Mesenchymal stem cell (in vitro differentiated cells and primary cell): ENCODE measurements around the gene ARMC9.

Experiments used
- DNase-seq: peaks from one replicate; pipeline ENCODE4 v3.0.0-alpha.2; 2013
- H2AFZ ChIP-seq: one replicate; pipeline ENCODE4 v1.6.1; 2013; ENCODE audit warnings: low read depth, mild to moderate bottlenecking, control low read depth, inconsistent platforms, low read length, moderate library complexity
- H2AK5ac ChIP-seq: 2 replicates; pipeline ENCODE4 v1.6.1; 2013; ENCODE audit warnings: low read length, moderate library complexity, mild to moderate bottlenecking, inconsistent platforms; ENCODE audit not compliant: severe bottlenecking
- H2BK120ac ChIP-seq: one replicate; pipeline ENCODE4 v1.6.1; 2013; ENCODE audit warnings: low read depth, mild to moderate bottlenecking, inconsistent platforms, low read length, moderate library complexity
- H2BK12ac ChIP-seq, 2 experiments: one replicate each; pipeline ENCODE4 v1.6.1; 2013; ENCODE audit warnings: inconsistent platforms in 2 of 2, low read length in 2 of 2, mild to moderate bottlenecking in 2 of 2, moderate library complexity in 2 of 2, control low read depth in 1 of 2
- H2BK15ac ChIP-seq: one replicate; pipeline ENCODE4 v1.6.1; 2013; ENCODE audit warnings: mild to moderate bottlenecking, low read depth, inconsistent platforms; ENCODE audit not compliant: poor library complexity, severe bottlenecking
- H2BK5ac ChIP-seq: 2 replicates; pipeline ENCODE4 v1.6.1; 2013; ENCODE audit warnings: low read depth, mild to moderate bottlenecking, low read length, control low read depth, inconsistent platforms; ENCODE audit not compliant: poor library complexity, severe bottlenecking
- H3K14ac ChIP-seq, 2 experiments: one replicate each; pipeline ENCODE4 v1.6.1; 2013; ENCODE audit warnings: inconsistent platforms in 2 of 2, low read length in 2 of 2, control low read depth in 1 of 2, mild to moderate bottlenecking in 1 of 2, moderate library complexity in 1 of 2
- H3K18ac ChIP-seq, 2 experiments: one replicate each; pipeline ENCODE4 v1.6.1; 2013; ENCODE audit warnings: inconsistent platforms in 2 of 2, low read length in 2 of 2, control low read depth in 1 of 2, low read depth in 1 of 2, mild to moderate bottlenecking in 1 of 2
- H3K23ac ChIP-seq, 2 experiments: one replicate each; pipeline ENCODE4 v1.6.1; 2013; ENCODE audit warnings: inconsistent platforms in 2 of 2, low read length in 2 of 2, mild to moderate bottlenecking in 2 of 2, moderate library complexity in 2 of 2, control low read depth in 1 of 2
- H3K27ac ChIP-seq: 2 replicates; pipeline ENCODE4 v1.5.1; 2013; ENCODE audit warnings: mild to moderate bottlenecking, moderate library complexity, low read length, control low read depth, inconsistent platforms; ENCODE audit not compliant: poor library complexity, severe bottlenecking
- H3K27me3 ChIP-seq, 2 experiments: 2 replicates each; pipeline versions ENCODE4 v1.6.1 to v1.7.0; 2013; ENCODE audit warnings: low read length in 2 of 2, mild to moderate bottlenecking in 2 of 2, moderate library complexity in 2 of 2, control low read depth in 1 of 2, inconsistent platforms in 1 of 2; ENCODE audit not compliant: control insufficient read depth in 1 of 2, insufficient read depth in 1 of 2
- H3K36me3 ChIP-seq, 2 experiments: 2 replicates each; pipeline versions ENCODE4 v1.6.1 to v1.7.0; 2013; ENCODE audit warnings: low read length in 2 of 2, control low read depth in 1 of 2, inconsistent platforms in 1 of 2, low read depth in 1 of 2, mild to moderate bottlenecking in 1 of 2; ENCODE audit not compliant: insufficient read depth in 2 of 2, control insufficient read depth in 1 of 2
- H3K4ac ChIP-seq, 2 experiments: one replicate each; pipeline ENCODE4 v1.6.1; 2013; ENCODE audit warnings: inconsistent platforms in 2 of 2, low read length in 2 of 2, mild to moderate bottlenecking in 2 of 2, moderate library complexity in 2 of 2, control low read depth in 1 of 2, low read depth in 1 of 2
- H3K4me1 ChIP-seq: 2 replicates; pipeline ENCODE4 v1.6.1; 2013; ENCODE audit warnings: low read depth, low read length, control low read depth; ENCODE audit not compliant: control insufficient read depth, insufficient read depth
- H3K4me2 ChIP-seq: 2 replicates; pipeline ENCODE4 v1.6.1; 2013; ENCODE audit warnings: low read length, mild to moderate bottlenecking, inconsistent platforms; ENCODE audit not compliant: poor library complexity, severe bottlenecking
- H3K4me3 ChIP-seq, 2 experiments: 2 replicates each; pipeline versions ENCODE4 v1.5.1 to v1.7.0; 2013; ENCODE audit warnings: low read length in 2 of 2, mild to moderate bottlenecking in 2 of 2, control low read depth in 1 of 2, low read depth in 1 of 2; ENCODE audit not compliant: insufficient read depth in 1 of 2
- H3K79me1 ChIP-seq: replicated peaks from 2 replicates; pipeline ENCODE4 v1.6.1; 2013; ENCODE audit warnings: mild to moderate bottlenecking, control low read depth, low read length, inconsistent platforms; ENCODE audit not compliant: poor library complexity, severe bottlenecking
- H3K9ac ChIP-seq: 2 replicates; pipeline ENCODE4 v1.7.0; 2013; ENCODE audit warnings: mild to moderate bottlenecking, low read length, moderate library complexity
- H3K9me3 ChIP-seq: 2 replicates; pipeline ENCODE4 v1.7.0; 2013; ENCODE audit warnings: mild to moderate bottlenecking, low read length; ENCODE audit not compliant: control insufficient read depth
- H4K8ac ChIP-seq: one replicate; pipeline ENCODE4 v1.6.1; 2013; ENCODE audit warnings: inconsistent platforms, mild to moderate bottlenecking, low read length, moderate library complexity
- H4K91ac ChIP-seq: one replicate; pipeline ENCODE4 v1.6.1; 2013; ENCODE audit warnings: mild to moderate bottlenecking, low read length, inconsistent platforms
- WGBS: methylation state at CpG from one replicate; pipeline ENCODE4 v1.1.7; 2013; ENCODE audit warnings: mixed read lengths; 5-methylcytosine and 5-hydroxymethylcytosine counted together

Gene ARMC9

GRCh38 chr2:231189571-231190495 lies 8.6 kb upstream of the ARMC9 start:
- H2AFZ ChIP-seq, result no peak overlapping the region
- H3K9ac ChIP-seq, result peak overlapping the region; percentile 86
- peak overlapping the region; percentile 92 for H3K27ac ChIP-seq
- H3K18ac ChIP-seq, result peak overlapping the region; percentile 96
- peak overlapping the region in 1 of 2 experiments; percentile 60 for H3K23ac ChIP-seq
- peak overlapping the region; percentile 90 for H2BK5ac ChIP-seq
- H4K91ac ChIP-seq, result peak overlapping the region; percentile 84
- peak overlapping the region in 1 of 2 experiments; percentile 45 for H3K14ac ChIP-seq
- no peaks in the 10 kb centered on the region for H3K79me1 ChIP-seq
- H3K27me3 ChIP-seq, result no peaks in the 10 kb centered on the region
- no peaks in the 10 kb centered on the region for H3K9me3 ChIP-seq
- peak overlapping the region; percentile 20 for H3K4me2 ChIP-seq
- peak overlapping the region; percentile 71 to 99 for H2BK12ac ChIP-seq
- DNase-seq, result peak; percentile 66
- peak overlapping the region; percentile 37 for H2AK5ac ChIP-seq
- peak overlapping the region; percentile 88 to 93 for H3K4ac ChIP-seq
- H2BK15ac ChIP-seq, result peak overlapping the region; percentile 84
- H4K8ac ChIP-seq, result peak overlapping the region; percentile 82
- peak overlapping the region in 1 of 2 experiments; percentile 65 for H3K4me3 ChIP-seq
- WGBS, result 64% methylated on average over 21 of the region's 22 CpGs
- H3K4me1 ChIP-seq, result peaks cover 35% of the 10 kb centered on the region
- H2BK120ac ChIP-seq, result peak overlapping the region; percentile 99
- no peaks in the 10 kb centered on the region for H3K36me3 ChIP-seq

DNA sequence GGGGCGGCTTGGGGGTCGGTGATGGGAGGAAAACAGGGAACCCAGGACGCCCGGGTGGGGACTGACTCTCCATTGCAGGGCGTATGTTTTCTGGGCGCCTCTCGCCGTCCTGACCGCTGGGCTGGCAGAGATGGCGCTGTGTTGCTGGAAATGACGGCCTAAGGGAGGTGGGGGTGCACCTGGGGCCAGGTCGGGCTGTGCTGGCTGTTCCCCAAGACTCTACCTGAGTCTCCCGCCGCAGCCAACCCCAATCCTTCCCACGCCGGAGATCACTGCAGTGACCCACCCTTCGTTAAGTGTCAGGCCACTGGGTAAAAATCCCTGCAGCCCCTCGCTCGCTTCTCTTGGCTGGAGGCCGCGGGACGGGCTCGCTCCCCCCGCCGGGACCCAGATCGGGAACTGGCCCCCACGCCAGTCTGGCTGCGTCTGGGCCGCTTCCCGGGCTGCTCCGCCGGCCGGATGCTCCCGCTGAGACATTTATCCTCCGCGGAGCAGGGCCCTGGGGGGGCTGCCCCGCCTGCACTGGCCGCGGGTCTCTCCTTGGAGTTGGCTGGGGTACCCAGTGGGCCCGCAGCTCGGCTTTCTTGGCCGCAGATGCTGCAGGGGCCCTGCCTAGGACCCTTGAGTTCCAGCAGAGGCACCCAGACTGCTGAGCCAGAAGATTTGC lies 7.8 kb upstream of the ARMC9 start:
- H2AFZ ChIP-seq, result no peak overlapping the region
- H2BK120ac ChIP-seq, result peak overlapping the region; percentile 99
- peak; percentile 75 for DNase-seq
- peaks cover 28% of the 10 kb centered on the region for H3K4me1 ChIP-seq
- H3K14ac ChIP-seq, result peak overlapping the region in 1 of 2 experiments; percentile 45
- peak overlapping the region; percentile 84 for H4K91ac ChIP-seq
- peak overlapping the region; percentile 37 for H2AK5ac ChIP-seq
- no peaks in the 10 kb centered on the region for H3K36me3 ChIP-seq
- peak overlapping the region; percentile 88 to 93 for H3K4ac ChIP-seq
- H3K4me3 ChIP-seq, result peak overlapping the region in 1 of 2 experiments; percentile 65
- peak overlapping the region; percentile 82 for H4K8ac ChIP-seq
- H3K27me3 ChIP-seq, result no peaks in the 10 kb centered on the region
- peak overlapping the region; percentile 96 for H3K18ac ChIP-seq
- peak overlapping the region; percentile 95 for H2BK15ac ChIP-seq
- peak overlapping the region; percentile 86 for H3K9ac ChIP-seq
- no peaks in the 10 kb centered on the region for H3K79me1 ChIP-seq
- peak overlapping the region; percentile 18 to 99 for H2BK12ac ChIP-seq
- peak overlapping the region in 1 of 2 experiments; percentile 60 for H3K23ac ChIP-seq
- no peaks in the 10 kb centered on the region for H3K9me3 ChIP-seq
- peak overlapping the region; percentile 20 for H3K4me2 ChIP-seq
- H2BK5ac ChIP-seq, result peak overlapping the region; percentile 90
- 29% methylated on average over 42 of the region's 42 CpGs for WGBS
- peak overlapping the region; percentile 92 for H3K27ac ChIP-seq

GRCh38 chr2:231191896-231192872 lies 6.2 kb upstream of the ARMC9 start:
- Histone ChIP-seq H3K9ac (peak overlapping the region; percentile 86), H3K4me2 (no peak overlapping the region), H3K27ac (peak overlapping the region; percentile 74), H3K14ac (peak overlapping the region in 1 of 2 experiments; percentile 35), H2BK15ac (peak overlapping the region; percentile 95), H3K18ac (peak overlapping the region; percentile 93 to 99), H3K9me3 (no peaks in the 10 kb centered on the region), H3K4me1 (peaks cover 26% of the 10 kb centered on the region), H3K4ac (peak overlapping the region; percentile 92 to 100), H4K8ac (peak overlapping the region; percentile 98), H2AFZ (no peak overlapping the region), H3K79me1 (no peaks in the 10 kb centered on the region), H3K36me3 (no peaks in the 10 kb centered on the region), H3K27me3 (no peaks in the 10 kb centered on the region), H2AK5ac (peak overlapping the region; percentile 88), H4K91ac (peak overlapping the region; percentile 99), H2BK120ac (peak overlapping the region; percentile 96), H3K23ac (peak overlapping the region in 1 of 2 experiments; percentile 81), H2BK12ac (peak overlapping the region; percentile 87 to 100), H3K4me3 (peak overlapping the region in 1 of 2 experiments; percentile 41), H2BK5ac (no peak overlapping the region)
- 26% methylated on average over 12 of the region's 19 CpGs for WGBS
- peak; percentile 91 for DNase-seq
